ENCODE measurements around the gene NRAS.

GRCh38 chr1:114677691-114678090 lies 38.9 kb downstream of the NRAS start:
- TF ChIP-seq POLR2AphosphoS5 (IDR thresholded peaks at IDR 0.05; ENCODE audit: low read depth, low read length) (no peak), TAF1 (IDR thresholded peaks at IDR 0.05; ENCODE audit: low read depth, low read length) (no peak), POLR2A (IDR thresholded peaks at IDR 0.05; ENCODE audit: low read depth, low read length) (no peak), SPI1 (IDR thresholded peaks at IDR 0.05; ENCODE audit: low read depth, low read length) (no peak), PAX5 (IDR thresholded peaks at IDR 0.05; ENCODE audit: insufficient read depth, low read length, severe bottlenecking) (no peak), POU2F2 (IDR thresholded peaks at IDR 0.05; ENCODE audit: low read depth, low read length) (no peak)

Measured in GM12891 (cell line).